Measurements from ENCODE around the gene TPRN. TPM values are rescaled to one million over a fixed set of nuclear protein-coding genes. Genes with fewer than 3 reads are reported as not detected.
A peak's percentile ranks its signal among the peaks of the same experiment; 100 is the strongest.
"Not testable (repeated sequence)": the region's sequence is repeated elsewhere in the genome, so short reads cannot be mapped to it uniquely, and the experiment has no call there.

Gene TPRN, protein sequence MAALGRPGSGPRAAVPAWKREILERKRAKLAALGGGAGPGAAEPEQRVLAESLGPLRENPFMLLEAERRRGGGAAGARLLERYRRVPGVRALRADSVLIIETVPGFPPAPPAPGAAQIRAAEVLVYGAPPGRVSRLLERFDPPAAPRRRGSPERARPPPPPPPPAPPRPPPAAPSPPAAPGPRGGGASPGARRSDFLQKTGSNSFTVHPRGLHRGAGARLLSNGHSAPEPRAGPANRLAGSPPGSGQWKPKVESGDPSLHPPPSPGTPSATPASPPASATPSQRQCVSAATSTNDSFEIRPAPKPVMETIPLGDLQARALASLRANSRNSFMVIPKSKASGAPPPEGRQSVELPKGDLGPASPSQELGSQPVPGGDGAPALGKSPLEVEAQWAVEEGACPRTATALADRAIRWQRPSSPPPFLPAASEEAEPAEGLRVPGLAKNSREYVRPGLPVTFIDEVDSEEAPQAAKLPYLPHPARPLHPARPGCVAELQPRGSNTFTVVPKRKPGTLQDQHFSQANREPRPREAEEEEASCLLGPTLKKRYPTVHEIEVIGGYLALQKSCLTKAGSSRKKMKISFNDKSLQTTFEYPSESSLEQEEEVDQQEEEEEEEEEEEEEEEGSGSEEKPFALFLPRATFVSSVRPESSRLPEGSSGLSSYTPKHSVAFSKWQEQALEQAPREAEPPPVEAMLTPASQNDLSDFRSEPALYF
- total RNA-seq (2014; rRNA removed; shearing (Covaris generic)) = 1.2 and 3.4 TPM in 2 replicates

- DNase-seq (ENCODE audit: low spot score) = peak; percentile 98
Measured at GRCh38 chr9:137200311-137201204, at the start of gene TPRN. TPRN (minus strand) TSS chr9:137200741; CDS start chr9:137200711, 30 bp downstream.

DNA sequence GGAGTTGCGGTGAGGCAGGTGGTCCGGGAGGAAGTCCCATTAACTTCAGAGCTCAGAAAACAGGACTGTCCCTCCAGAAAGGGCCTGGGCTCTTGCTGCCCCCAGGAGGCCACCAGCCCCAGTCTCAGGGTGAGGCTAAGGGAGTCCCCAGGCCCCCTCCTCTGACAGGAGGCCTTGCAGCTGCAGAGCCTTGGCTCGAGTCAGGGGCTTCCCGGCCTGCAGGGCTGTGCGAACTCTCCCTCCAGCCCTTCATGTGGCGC lies 47.3 kb upstream of the TPRN start:
- no peak for DNase-seq (ENCODE audit: low spot score)

DNA sequence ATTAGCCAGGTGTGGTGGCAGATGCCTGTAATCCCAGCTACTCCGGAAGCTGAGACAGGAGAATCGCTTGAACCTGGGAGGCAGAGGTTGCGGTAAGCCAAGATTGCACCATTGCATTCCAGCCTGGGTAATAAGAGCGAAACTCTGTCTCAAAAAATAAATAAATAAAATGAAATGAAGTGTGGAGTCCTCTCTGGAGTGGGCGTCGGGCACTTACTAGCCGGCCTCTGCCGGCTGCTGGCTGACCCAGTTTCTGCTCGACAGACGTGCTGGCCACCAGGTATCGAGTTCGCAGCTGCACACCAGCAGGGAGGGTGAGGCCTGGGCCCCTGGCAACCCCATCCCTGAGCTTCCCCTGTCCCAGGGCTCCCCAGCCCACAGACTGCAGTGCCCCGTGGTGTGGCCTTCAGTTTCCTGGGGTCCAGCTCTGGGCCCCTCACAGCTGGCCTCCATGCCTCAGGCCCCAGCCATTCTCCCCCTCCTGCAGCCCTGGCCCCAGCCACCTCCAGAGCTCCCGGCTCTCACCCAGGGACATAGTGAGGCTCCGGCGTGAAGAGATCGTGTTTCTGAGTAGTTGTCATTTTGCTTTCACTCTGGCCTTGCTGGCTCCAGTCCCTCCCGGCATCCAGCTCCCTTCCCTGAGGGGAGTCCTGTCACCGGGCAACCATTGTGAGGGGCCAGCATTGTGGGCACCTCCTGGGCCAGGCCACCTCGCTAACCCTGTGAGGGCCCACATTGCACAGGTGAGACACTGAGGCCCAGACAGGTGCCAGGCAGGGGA lies 46.8 kb upstream of the TPRN start:
- no peak for DNase-seq (ENCODE audit: low spot score)

DNA sequence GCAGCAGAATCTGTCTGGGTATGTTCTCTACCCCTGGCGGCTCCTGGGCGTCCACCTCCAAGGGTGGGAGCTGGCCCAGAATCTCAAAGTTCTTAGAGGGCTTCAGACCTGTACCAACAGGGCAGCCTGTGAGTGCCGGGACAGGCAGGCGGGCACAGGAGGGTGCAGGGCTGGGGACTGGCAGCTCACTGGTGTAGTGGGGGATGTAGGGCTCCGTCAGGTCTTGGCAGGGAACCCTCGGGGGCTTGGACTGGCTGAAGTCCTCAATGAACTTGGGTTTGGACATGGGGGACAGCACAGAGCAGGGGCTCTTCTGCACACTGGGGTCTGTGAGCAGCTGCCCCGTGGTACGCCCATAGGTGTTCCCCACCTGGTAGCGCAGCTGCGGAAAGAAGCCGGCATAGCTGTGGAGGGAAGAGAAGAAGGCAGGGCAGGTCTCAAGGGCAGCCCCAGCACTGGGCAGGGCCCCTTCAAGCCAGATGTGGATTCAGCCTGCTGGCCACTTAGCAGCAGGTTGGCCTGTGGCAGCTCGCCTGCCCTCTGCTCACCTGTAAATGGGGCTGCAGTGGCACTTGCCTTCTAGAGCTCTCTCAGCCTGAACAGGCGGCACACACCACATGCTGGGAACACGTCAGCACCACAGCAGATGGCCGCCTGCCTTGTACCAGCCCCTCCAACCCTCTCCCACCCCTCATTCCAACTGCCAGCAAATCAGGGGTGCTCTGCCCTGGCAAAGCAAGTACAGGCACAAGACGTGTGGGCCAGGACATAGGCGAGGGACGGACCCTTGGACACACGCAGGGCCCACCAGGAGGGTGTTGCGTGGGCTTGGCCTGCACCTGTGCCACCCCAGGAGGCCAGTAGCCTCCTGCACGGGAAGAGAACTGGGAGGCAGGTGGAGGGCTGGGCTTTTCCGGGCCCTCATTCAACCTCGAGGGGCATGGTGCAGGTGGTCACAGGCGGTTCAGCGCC lies 45.2 kb upstream of the TPRN start:
- no peak for DNase-seq (ENCODE audit: low spot score)

- DNase-seq (ENCODE audit: low spot score) = no peak
Measured at GRCh38 chr9:137244486-137245449, 44.2 kb upstream of the TPRN start.

GRCh38 chr9:137243626-137244485 lies 43.3 kb upstream of the TPRN start:
- no peak for DNase-seq (ENCODE audit: low spot score)

GRCh38 chr9:137243266-137243625 lies 42.7 kb upstream of the TPRN start:
- DNase-seq (ENCODE audit: low spot score) = not testable (repeated sequence)

DNA sequence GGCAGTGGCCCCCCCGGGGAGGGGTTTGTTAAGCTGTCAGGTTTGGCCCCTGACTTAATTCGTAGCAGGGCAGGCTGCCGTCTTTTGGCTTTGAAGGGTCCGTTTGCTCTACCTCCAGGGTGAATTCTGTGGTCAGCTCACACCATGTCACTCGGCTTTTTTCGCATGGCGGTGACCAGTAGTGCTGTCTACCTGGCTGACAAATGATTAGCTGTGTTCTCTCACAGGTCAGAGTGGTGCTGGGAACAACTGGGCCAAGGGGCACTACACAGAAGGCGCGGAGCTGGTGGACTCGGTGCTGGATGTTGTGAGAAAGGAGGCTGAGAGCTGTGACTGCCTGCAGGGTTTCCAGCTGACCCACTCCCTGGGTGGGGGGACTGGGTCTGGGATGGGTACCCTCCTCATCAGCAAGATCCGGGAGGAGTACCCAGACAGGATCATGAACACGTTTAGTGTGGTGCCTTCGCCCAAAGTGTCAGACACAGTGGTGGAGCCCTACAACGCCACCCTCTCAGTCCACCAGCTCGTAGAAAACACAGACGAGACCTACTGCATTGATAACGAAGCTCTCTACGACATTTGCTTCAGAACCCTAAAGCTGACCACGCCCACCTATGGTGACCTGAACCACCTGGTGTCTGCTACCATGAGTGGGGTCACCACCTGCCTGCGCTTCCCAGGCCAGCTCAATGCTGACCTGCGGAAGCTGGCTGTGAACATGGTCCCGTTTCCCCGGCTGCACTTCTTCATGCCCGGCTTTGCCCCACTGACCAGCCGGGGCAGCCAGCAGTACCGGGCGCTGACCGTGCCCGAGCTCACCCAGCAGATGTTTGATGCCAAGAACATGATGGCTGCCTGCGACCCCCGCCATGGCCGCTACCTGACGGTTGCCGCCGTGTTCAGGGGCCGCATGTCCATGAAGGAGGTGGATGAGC lies 42.0 kb upstream of the TPRN start:
- no peak for DNase-seq (ENCODE audit: low spot score)

- DNase-seq (ENCODE audit: low spot score) = no peak
Measured at GRCh38 chr9:137241490-137242268, 41.1 kb upstream of the TPRN start.

- peak; percentile 100 for DNase-seq (ENCODE audit: low spot score)
Measured at GRCh38 chr9:137240841-137241489, 40.4 kb upstream of the TPRN start, which contains the start of gene TUBB4B. TUBB4B (plus strand) TSS chr9:137241287; CDS start chr9:137241361, 74 bp downstream.

- peak; percentile 52 for DNase-seq (ENCODE audit: low spot score)
Measured at GRCh38 chr9:137240318-137240840, 39.8 kb upstream of the TPRN start.

GRCh38 chr9:137239541-137240200 lies 39.1 kb upstream of the TPRN start:
- DNase-seq (ENCODE audit: low spot score) = not testable (repeated sequence)

DNA sequence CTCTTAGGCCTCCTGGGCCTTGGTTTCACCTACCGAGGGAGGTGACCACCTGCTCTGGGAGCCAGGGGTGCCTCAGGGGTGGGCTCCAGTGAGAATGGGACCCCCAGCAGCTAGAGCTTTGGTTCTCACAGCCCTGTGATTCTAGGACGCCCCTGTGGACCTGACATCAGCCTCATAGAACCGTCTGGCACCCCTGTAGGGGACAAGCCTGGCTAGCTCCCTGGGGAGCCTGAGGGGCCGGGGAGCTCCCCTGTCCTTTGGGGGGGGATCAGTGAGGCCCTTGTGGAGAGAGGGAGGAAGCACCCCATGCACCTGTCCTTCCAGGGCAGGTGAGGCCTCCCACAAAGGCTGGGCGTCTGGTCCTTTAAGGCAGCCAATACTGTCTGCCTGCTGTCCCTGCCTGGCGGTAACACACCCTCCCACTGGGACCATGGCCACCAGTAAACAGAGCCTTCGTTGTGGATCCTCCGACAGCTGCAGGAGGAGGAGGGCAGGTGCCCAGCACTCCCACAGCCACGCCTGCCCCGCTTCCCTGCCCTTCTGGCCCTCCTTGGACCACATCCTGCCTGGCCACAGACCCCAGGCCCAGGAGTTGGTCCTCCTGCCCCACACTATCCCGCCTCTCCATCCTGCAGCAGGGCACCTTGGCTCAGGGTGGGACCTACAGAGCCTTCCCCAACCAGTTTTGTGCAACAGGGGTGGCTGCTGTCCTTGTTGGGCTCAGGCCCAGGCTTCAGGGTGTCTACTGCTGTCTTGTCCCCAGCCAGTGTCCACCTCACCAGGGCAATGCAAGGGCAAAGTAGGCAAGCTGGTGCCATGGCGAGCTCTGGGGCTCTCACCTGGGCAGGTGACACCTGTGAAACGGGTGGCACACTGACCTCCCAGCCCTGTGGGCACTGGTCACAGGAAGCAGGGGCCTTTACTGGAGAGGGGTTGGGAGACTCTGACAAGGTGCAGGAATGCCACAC lies 37.5 kb upstream of the TPRN start:
- DNase-seq (ENCODE audit: low spot score) = no peak
